SK-N-SH (cell line): Measurements from ENCODE around the gene PRIMPOL. TPM values are rescaled to one million over a fixed set of nuclear protein-coding genes. Genes with fewer than 3 reads are reported as not detected.

Source experiments
- CTCF ChIA-PET: fragments of 300-600, 350-600 bp; formaldehyde crosslinking; extraction: SDS; loops from one replicate; lab custom pipeline; 2021; lab: Yijun Ruan, JAX
- POLR2A ChIA-PET: fragments of 350-600 bp; sonication (Branson Sonifier 250); formaldehyde crosslinking; extraction: SDS; loops from one replicate; lab custom pipeline; 2020; ENCODE audit warnings: antibody characterized with exemption, inconsistent platforms; lab: Yijun Ruan, JAX
- DNase-seq: peaks from one replicate; pipeline ENCODE4 v3.0.0; 2012
- H2AFZ ChIP-seq: fragments of 200-600 bp; sonication (generic); 2 replicates; pipeline ENCODE4 v1.8.1; 2016; ENCODE audit warnings: antibody characterized with exemption, mild to moderate bottlenecking, low read depth
- H3F3A ChIP-seq: fragments of 200-600 bp; sonication (generic); replicated peaks from 2 replicates; pipeline ENCODE3; 2016; ENCODE audit warnings: antibody characterized with exemption, mild to moderate bottlenecking; ENCODE audit not compliant: insufficient read depth
- H3K27ac ChIP-seq, 2 experiments: fragments of 200-500 bp in 1 of 2; fragments of 200-600 bp in 1 of 2; sonication (Bioruptor generic) in 1 of 2; sonication (generic), shearing (Covaris generic) in 1 of 2; 2 replicates each; pipeline versions ENCODE4 v1.5.1 to v1.6.1; 2014 to 2016; ENCODE audit warnings: low read depth in 2 of 2, inconsistent platforms in 1 of 2, low read length in 1 of 2, mild to moderate bottlenecking in 1 of 2, mixed read lengths in 1 of 2
- H3K27me3 ChIP-seq: fragments of 200-600 bp; sonication (generic), shearing (Covaris generic); 2 replicates; pipeline ENCODE4 v1.6.1; 2016; ENCODE audit warnings: mixed run types; ENCODE audit not compliant: insufficient read depth
- H3K36me3 ChIP-seq, 2 experiments: fragments of 200-500 bp in 1 of 2; fragments of 200-600 bp in 1 of 2; sonication (Bioruptor generic) in 1 of 2; sonication (generic) in 1 of 2; replicated peaks in 1 of 2; 2 replicates each; pipeline versions ENCODE3 to v1.5.1; 2014 to 2016; ENCODE audit warnings: low read length in 1 of 2, mild to moderate bottlenecking in 1 of 2; ENCODE audit not compliant: insufficient read depth in 2 of 2, control insufficient read depth in 1 of 2
- H3K4me1 ChIP-seq, 2 experiments: fragments of 200-500 bp in 1 of 2; fragments of 200-600 bp in 1 of 2; sonication (Bioruptor generic) in 1 of 2; sonication (generic), shearing (Covaris generic) in 1 of 2; 2 replicates each; pipeline versions ENCODE4 v1.5.1 to v1.6.1; 2014 to 2016; ENCODE audit warnings: low read depth in 1 of 2, low read length in 1 of 2, mixed run types in 1 of 2; ENCODE audit not compliant: insufficient read depth in 2 of 2, control insufficient read depth in 1 of 2
- H3K4me2 ChIP-seq: fragments of 200-600 bp; sonication (generic), shearing (Covaris generic); 2 replicates; pipeline ENCODE4 v1.6.1; 2017; ENCODE audit warnings: mixed run types
- H3K4me3 ChIP-seq, 2 experiments: fragments of 200-500 bp in 1 of 2; fragments of 200-600 bp in 1 of 2; sonication (Bioruptor generic) in 1 of 2; sonication (generic), shearing (Covaris generic) in 1 of 2; 2 replicates each; pipeline versions ENCODE4 v1.5.1 to v1.8.1; 2014 to 2016; ENCODE audit warnings: low read depth in 2 of 2, inconsistent platforms in 1 of 2, low read length in 1 of 2, mild to moderate bottlenecking in 1 of 2, mixed read lengths in 1 of 2, moderate library complexity in 1 of 2
- H3K79me2 ChIP-seq: fragments of 200-600 bp; sonication (generic); 2 replicates; pipeline ENCODE4 v1.8.1; 2017; ENCODE audit warnings: mild to moderate bottlenecking; ENCODE audit not compliant: insufficient read depth
- H3K9ac ChIP-seq: fragments of 200-600 bp; sonication (generic); 2 replicates; pipeline ENCODE4 v1.6.1; 2017; ENCODE audit warnings: mixed run types
- H3K9me2 ChIP-seq: fragments of 200-600 bp; sonication (generic); 2 replicates; pipeline ENCODE4 v1.6.1; 2017; ENCODE audit warnings: mixed run types
- H3K9me3 ChIP-seq: fragments of 200-600 bp; sonication (generic); 2 replicates; pipeline ENCODE4 v1.6.1; 2017; ENCODE audit warnings: mixed run types, mild to moderate bottlenecking, moderate library complexity
- H4K20me1 ChIP-seq: fragments of 200-600 bp; sonication (generic); 2 replicates; pipeline ENCODE4 v1.6.1; 2017; ENCODE audit warnings: mild to moderate bottlenecking, mixed run types; ENCODE audit not compliant: insufficient read depth
- EP300 ChIP-seq, 2 experiments: IDR thresholded peaks; 2 replicates each; pipeline versions ENCODE4 v1.4.0 to v1.6.1; 2012; ENCODE audit warnings: borderline replicate concordance in 1 of 2, low read depth in 1 of 2, low read length in 1 of 2
- FOXM1 ChIP-seq: IDR thresholded peaks from 2 replicates; pipeline ENCODE4 v1.4.0; 2012; ENCODE audit warnings: low read depth, mild to moderate bottlenecking
- JUND ChIP-seq: IDR thresholded peaks from 2 replicates; pipeline ENCODE4 v1.4.0; 2012
- MXI1 ChIP-seq: IDR thresholded peaks from 2 replicates; pipeline ENCODE4 v1.6.1; 2012; ENCODE audit warnings: mild to moderate bottlenecking, low read depth, low read length, improper control_type of control experiment
- NFIC ChIP-seq: IDR thresholded peaks from 2 replicates; pipeline ENCODE4 v1.4.0; 2012; ENCODE audit warnings: borderline replicate concordance
- RCOR1 ChIP-seq: fragments of 150-350 bp; IDR thresholded peaks from 2 replicates; pipeline ENCODE4 v1.6.1; 2017; ENCODE audit warnings: antibody characterized with exemption, low read length
- SIN3A ChIP-seq: IDR thresholded peaks from 2 replicates; pipeline ENCODE4 v1.6.1; 2012; ENCODE audit warnings: low read depth, mild to moderate bottlenecking, low read length, moderate library complexity, borderline replicate concordance
- SMC3 ChIP-seq: IDR thresholded peaks from 2 replicates; pipeline ENCODE4 v1.6.1; 2012; ENCODE audit warnings: low read depth, low read length, improper control_type of control experiment
- TAF1 ChIP-seq: IDR thresholded peaks from 2 replicates; pipeline ENCODE4 v1.6.1; 2012; ENCODE audit warnings: low read depth, mild to moderate bottlenecking, low read length, moderate library complexity, borderline replicate concordance
- TCF12 ChIP-seq: IDR thresholded peaks from 2 replicates; pipeline ENCODE4 v1.4.0; 2012
- YY1 ChIP-seq: IDR thresholded peaks from 2 replicates; pipeline ENCODE4 v1.4.0; 2012; ENCODE audit warnings: low read depth, mild to moderate bottlenecking
- WGBS: methylation state at CpG from one replicate; pipeline ENCODE4 v1.1.6; 2017; ENCODE audit warnings: low lambda C conversion rate; 5-methylcytosine and 5-hydroxymethylcytosine counted together
- polyA plus RNA-seq, 3 experiments: library from polyadenylated mRNA; depleted of rRNA; stranded (reverse); fragments of >200 nt; gene quantifications; 2 replicates each; pipeline ENCODE4 v1.2.3, GENCODE V29; 2012
- TF ChIP-seq, protein P1 (sequence below): fragments of 200-600 bp; sonication (generic); IDR thresholded peaks from 2 replicates; pipeline ENCODE4 v1.6.1; 2017; ENCODE audit warnings: antibody characterized with exemption, mild to moderate bottlenecking, moderate library complexity
- TF ChIP-seq, protein P2 (sequence below): IDR thresholded peaks from 2 replicates; pipeline ENCODE4 v1.4.0; 2012; ENCODE audit warnings: low read depth, borderline replicate concordance
- TF ChIP-seq, protein P3 (sequence below): fragments of 150-350 bp; IDR thresholded peaks from 2 replicates; pipeline ENCODE4 v1.6.1; 2017; ENCODE audit warnings: antibody characterized with exemption, low read length, low read depth, borderline replicate concordance
- TF ChIP-seq, protein P4 (sequence below): IDR thresholded peaks from 2 replicates; pipeline ENCODE4 v1.4.0; 2012; ENCODE audit warnings: low read depth
- TF ChIP-seq, protein P5 (sequence below): fragments of 150-350 bp; IDR thresholded peaks from 2 replicates; pipeline ENCODE4 v1.6.1; 2016; ENCODE audit warnings: mild to moderate bottlenecking, low read depth, low read length
- TF ChIP-seq, protein P6 (sequence below): IDR thresholded peaks from 2 replicates; pipeline ENCODE4 v1.4.0; 2012; ENCODE audit warnings: low read depth, borderline replicate concordance

PRIMPOL gene
- polyA plus RNA-seq, 1 of the 3 experiments (the other 2 are of a cell fraction): 8.0 TPM

DNA sequence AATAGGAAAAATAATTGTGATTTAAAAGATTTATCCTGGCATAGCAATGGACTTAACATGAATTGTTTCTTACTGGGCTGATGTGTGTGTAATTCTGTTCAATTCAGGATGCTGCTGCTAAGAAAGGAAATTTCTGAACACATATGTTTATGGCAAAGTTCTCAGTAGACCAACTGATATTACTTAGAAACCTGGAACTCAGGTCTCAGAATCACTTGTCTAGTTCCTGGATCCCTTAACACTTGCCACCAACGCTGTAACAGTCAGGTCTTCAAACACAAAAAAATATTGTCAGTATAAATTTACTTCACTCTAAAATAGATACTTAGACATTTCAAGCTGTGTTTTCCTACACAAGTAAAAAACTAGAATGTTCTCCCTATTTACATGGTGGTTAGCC, 5.8 kb upstream of the PRIMPOL start:
- peak overlapping the region; percentile 37; the same call in 1 of the 2 replicates for H3K9ac ChIP-seq
- POLR2A ChIA-PET: no interaction called here
- WGBS: 88% methylated on average over 1 of the region's 1 CpG
- peak overlapping the region in 1 of 2 experiments; percentile 76; a peak in 2 of 4 replicates for H3K27ac ChIP-seq
- peaks cover 7% of the 10 kb centered on the region for H3F3A ChIP-seq
- no peaks in the 10 kb centered on the region for H3K27me3 ChIP-seq
- no peak for DNase-seq
- no peak overlapping the region for H3K4me2 ChIP-seq
- peaks cover 96% of the 10 kb centered on the region for H3K79me2 ChIP-seq
- H2AFZ ChIP-seq: no peak overlapping the region
- H3K4me1 ChIP-seq: peaks cover 22 to 23% of the 10 kb centered on the region in 2 experiments; a peak in 3 of 4 replicates
- no peak for TF ChIP-seq YY1
- TF ChIP-seq, protein P1, sequence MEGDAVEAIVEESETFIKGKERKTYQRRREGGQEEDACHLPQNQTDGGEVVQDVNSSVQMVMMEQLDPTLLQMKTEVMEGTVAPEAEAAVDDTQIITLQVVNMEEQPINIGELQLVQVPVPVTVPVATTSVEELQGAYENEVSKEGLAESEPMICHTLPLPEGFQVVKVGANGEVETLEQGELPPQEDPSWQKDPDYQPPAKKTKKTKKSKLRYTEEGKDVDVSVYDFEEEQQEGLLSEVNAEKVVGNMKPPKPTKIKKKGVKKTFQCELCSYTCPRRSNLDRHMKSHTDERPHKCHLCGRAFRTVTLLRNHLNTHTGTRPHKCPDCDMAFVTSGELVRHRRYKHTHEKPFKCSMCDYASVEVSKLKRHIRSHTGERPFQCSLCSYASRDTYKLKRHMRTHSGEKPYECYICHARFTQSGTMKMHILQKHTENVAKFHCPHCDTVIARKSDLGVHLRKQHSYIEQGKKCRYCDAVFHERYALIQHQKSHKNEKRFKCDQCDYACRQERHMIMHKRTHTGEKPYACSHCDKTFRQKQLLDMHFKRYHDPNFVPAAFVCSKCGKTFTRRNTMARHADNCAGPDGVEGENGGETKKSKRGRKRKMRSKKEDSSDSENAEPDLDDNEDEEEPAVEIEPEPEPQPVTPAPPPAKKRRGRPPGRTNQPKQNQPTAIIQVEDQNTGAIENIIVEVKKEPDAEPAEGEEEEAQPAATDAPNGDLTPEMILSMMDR: no peak
- TF ChIP-seq TAF1: no peak
- no peak for TF ChIP-seq EP300 (IDR thresholded peaks at IDR 0.05; ENCODE audit: borderline replicate concordance in 1 of 2, low read depth in 1 of 2, low read length in 1 of 2)
- no peak for TF ChIP-seq SIN3A
- TF ChIP-seq RCOR1: no peak
- no peak for TF ChIP-seq FOXM1
- no peak for TF ChIP-seq NFIC
- TF ChIP-seq JUND: no peak
- TF ChIP-seq, protein P2, sequence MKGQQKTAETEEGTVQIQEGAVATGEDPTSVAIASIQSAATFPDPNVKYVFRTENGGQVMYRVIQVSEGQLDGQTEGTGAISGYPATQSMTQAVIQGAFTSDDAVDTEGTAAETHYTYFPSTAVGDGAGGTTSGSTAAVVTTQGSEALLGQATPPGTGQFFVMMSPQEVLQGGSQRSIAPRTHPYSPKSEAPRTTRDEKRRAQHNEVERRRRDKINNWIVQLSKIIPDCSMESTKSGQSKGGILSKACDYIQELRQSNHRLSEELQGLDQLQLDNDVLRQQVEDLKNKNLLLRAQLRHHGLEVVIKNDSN: no peak
- TF ChIP-seq MXI1: no peak
- no peak for TF ChIP-seq SMC3
- TF ChIP-seq, protein P3, sequence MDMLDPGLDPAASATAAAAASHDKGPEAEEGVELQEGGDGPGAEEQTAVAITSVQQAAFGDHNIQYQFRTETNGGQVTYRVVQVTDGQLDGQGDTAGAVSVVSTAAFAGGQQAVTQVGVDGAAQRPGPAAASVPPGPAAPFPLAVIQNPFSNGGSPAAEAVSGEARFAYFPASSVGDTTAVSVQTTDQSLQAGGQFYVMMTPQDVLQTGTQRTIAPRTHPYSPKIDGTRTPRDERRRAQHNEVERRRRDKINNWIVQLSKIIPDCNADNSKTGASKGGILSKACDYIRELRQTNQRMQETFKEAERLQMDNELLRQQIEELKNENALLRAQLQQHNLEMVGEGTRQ: no peak
- TF ChIP-seq, protein P4, sequence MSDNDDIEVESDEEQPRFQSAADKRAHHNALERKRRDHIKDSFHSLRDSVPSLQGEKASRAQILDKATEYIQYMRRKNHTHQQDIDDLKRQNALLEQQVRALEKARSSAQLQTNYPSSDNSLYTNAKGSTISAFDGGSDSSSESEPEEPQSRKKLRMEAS: no peak
- TF ChIP-seq, protein P5, sequence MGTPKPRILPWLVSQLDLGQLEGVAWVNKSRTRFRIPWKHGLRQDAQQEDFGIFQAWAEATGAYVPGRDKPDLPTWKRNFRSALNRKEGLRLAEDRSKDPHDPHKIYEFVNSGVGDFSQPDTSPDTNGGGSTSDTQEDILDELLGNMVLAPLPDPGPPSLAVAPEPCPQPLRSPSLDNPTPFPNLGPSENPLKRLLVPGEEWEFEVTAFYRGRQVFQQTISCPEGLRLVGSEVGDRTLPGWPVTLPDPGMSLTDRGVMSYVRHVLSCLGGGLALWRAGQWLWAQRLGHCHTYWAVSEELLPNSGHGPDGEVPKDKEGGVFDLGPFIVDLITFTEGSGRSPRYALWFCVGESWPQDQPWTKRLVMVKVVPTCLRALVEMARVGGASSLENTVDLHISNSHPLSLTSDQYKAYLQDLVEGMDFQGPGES: no peak
- no peak for TF ChIP-seq TCF12
- TF ChIP-seq, protein P6, sequence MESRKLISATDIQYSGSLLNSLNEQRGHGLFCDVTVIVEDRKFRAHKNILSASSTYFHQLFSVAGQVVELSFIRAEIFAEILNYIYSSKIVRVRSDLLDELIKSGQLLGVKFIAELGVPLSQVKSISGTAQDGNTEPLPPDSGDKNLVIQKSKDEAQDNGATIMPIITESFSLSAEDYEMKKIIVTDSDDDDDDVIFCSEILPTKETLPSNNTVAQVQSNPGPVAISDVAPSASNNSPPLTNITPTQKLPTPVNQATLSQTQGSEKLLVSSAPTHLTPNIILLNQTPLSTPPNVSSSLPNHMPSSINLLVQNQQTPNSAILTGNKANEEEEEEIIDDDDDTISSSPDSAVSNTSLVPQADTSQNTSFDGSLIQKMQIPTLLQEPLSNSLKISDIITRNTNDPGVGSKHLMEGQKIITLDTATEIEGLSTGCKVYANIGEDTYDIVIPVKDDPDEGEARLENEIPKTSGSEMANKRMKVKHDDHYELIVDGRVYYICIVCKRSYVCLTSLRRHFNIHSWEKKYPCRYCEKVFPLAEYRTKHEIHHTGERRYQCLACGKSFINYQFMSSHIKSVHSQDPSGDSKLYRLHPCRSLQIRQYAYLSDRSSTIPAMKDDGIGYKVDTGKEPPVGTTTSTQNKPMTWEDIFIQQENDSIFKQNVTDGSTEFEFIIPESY: no peak
- no peaks in the 10 kb centered on the region for H3K9me2 ChIP-seq
- H3K36me3 ChIP-seq: peaks cover 15 to 32% of the 10 kb centered on the region in 2 experiments
- CTCF ChIA-PET: interaction anchor here (1.2 kb wide), 1 partner anchor 380 kb away, joined by 3 read pairs; no protein-coding TSS in a partner anchor
- no peak overlapping the region for H3K4me3 ChIP-seq
- no peaks in the 10 kb centered on the region for H3K9me3 ChIP-seq
- peaks cover 33% of the 10 kb centered on the region for H4K20me1 ChIP-seq
